Epithelial cell of proximal tubule (primary cell): ENCODE data around the gene CACNG8. TPM values are rescaled to one million over a fixed set of nuclear protein-coding genes. Genes with fewer than 3 reads are reported as not detected.

Source experiments
- DNase-seq: peaks from one replicate; pipeline ENCODE4 v3.0.0-alpha.2; 2011; ENCODE audit warnings: low read depth
- H3K4me3 ChIP-seq: 2 replicates; pipeline ENCODE4 v1.5.1; 2011; ENCODE audit warnings: low read depth, mild to moderate bottlenecking, low read length
- CTCF ChIP-seq: conservative IDR thresholded peaks from 2 replicates; pipeline ENCODE4 v1.5.1; 2012; ENCODE audit warnings: low read depth, mild to moderate bottlenecking, low read length
- total RNA-seq: library from RNA; depleted of rRNA; stranded (reverse); fragments of >200 nt; gene quantifications from 2 replicates; pipeline ENCODE4 v1.2.3, GENCODE V29; 2015

Gene CACNG8
- total RNA-seq, 1 donor from 2014 or later, result not detected

DNA sequence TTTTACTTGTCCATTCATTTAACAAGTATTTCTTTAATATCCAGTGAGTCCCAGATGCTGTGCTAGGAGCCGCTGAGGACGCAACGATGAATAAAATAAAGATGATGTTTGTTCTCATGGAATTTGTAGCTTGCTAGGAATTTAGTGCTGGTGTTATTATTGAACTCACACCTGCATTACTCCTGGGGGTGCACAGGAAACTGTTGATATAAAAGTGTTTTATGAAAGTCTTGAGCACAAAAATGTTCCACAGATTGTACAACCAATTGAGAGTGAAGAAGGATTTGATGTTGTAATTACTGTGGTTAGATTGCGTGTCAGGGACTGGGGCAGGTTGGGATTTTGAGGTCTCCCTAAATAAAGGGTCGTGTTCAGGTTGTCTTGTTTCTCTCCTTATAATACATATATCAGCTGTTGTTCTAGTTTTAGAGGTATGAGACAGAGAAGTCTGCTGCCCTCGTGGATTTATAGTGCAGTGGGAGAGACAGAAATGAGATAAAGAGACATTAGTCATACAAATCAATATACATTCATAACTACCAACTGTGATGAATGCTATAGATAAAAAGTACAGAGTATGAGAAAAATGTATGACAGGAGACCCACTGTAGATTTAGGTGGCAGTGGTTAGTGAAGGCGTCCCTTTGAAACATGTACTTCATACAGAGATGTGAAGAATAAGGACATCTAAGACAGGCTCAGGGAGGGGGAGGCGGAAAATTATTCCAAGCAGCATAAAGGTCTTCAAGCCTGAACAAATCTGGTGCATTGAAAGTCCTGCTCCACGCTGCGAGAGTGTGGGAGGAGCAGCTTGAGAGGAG is 40.0 kb downstream of the CACNG8 start:
- no peak overlapping the region for H3K4me3 ChIP-seq
- no peak for TF ChIP-seq CTCF
- DNase-seq, result no peak

DNA sequence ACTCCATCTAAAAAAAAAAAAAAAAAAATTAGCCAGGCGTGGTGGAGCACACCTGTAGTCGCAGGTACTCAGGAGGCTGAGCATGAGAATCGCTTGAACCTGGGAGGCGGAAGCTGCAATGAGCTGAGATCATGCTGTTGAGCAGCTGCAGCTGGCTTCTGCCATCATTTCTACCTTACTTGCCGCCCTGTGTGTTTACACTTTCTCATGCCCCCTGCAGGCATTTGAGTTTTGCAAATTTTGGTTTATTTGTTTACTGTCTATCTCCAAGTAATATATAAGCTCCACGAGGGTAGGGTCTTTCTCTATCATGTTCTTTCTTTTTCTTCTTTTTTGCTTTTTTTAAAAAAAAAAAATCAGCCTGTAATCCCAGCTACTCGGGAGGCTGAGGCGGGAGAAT is 46.7 kb downstream of the CACNG8 start:
- DNase-seq, result no peak
- H3K4me3 ChIP-seq, result no peak overlapping the region
- TF ChIP-seq CTCF, result no peak

DNA sequence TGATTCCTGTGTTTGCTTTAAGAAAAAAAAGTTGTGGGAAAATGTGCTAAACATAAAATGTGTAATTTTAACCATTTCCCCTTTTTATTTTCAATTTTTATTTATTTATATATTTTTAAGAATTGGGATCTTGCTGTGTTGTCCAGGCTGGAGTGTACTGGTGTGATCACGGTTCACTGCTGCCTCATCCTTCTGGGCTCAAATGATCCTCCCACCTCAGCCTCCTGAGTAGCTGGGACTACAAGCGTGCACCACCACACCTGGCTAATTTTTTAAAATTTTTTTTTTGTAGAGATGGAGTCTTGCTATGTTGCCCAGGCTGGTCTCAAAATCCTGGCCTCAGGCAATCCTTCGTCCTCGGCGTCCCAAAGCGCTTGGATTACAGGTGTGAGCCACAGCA is 47.7 kb downstream of the CACNG8 start:
- TF ChIP-seq CTCF, result no peak
- no peak overlapping the region for H3K4me3 ChIP-seq

DNA sequence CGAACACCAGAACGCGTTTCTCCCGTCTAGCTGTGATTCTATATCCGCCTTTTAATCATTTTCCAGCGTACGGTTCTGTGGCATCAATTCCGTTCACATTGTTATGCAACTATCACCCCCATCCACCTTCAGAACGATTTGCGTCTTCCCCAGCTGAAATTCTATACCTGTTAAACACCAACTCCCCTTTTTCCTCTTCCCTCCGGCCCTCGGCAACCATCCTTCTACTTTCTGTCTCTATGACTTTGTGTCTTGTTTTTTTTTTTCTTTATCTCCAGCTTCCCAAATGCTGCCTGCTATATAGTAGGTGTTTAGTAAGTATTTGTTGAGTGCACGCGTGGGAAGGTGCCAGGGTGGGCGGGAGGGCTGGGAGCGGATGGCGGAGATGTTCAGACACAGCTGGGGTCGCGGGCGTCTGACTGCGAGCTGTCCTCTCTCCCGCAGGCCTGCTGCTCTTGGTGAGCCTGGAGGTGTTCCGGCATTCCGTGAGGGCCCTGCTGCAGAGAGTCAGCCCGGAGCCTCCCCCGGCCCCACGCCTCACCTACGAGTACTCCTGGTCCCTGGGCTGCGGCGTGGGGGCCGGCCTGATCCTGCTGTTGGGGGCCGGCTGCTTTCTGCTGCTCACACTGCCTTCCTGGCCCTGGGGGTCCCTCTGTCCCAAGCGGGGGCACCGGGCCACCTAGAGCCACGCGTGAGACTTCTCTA is 48.9 kb downstream of the CACNG8 start:
- no peak for DNase-seq
- no peak overlapping the region for H3K4me3 ChIP-seq
- no peak for TF ChIP-seq CTCF

More for the DNA sequence above, 47.7 kb downstream of the CACNG8 start:
- no peak for DNase-seq

DNA sequence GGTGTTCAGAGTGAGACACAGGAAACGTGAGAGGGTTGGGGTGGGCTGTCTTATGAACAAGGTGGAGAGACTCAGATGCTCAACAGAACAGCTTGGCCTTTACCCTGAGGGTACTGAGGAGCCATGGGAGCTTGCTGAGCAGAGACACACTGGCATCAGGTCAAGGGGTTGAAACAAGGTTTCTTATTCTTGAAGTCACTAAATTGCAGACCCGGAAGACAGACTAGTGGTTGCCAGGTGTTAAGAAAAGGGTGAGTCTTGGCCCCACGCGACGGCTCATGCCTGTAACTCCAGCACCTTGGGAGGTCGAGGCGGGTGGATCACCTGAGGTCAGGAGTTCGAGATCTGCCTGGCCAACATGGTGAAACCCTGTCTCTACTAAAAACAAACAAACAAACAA is 51.1 kb downstream of the CACNG8 start:
- TF ChIP-seq CTCF, result no peak
- no peak overlapping the region for H3K4me3 ChIP-seq
- DNase-seq, result no peak

- no peak overlapping the region for H3K4me3 ChIP-seq
- no peak for TF ChIP-seq CTCF
- DNase-seq, result no peak
Observed at GRCh38 chr19:54014920-54015560, 52.3 kb downstream of the CACNG8 start.
